RWPE2 (cell line): ENCODE data around the gene DUSP2.

ENCODE experiments used
- ATAC-seq: fragments of 200-7000 bp; cut with Tn5 transposase; 3 replicates; pipeline ENCODE4 v1.9.1; 2021; ENCODE audit warnings: low read depth
- DNase-seq: peaks from one replicate; pipeline ENCODE4 v3.0.0-alpha.2; 2020; ENCODE audit warnings: low spot score
- H3K27ac ChIP-seq: fragments of 450-650 bp; 2 replicates; pipeline ENCODE4 v1.5.1; 2017; ENCODE audit warnings: mild to moderate bottlenecking; ENCODE audit not compliant: poor library complexity, severe bottlenecking
- H3K27me3 ChIP-seq: fragments of 250-450 bp; sonication (Bioruptor Pico); 2 replicates; pipeline ENCODE4 v1.5.1; 2021; ENCODE audit warnings: mild to moderate bottlenecking, moderate library complexity; ENCODE audit not compliant: insufficient read depth, poor library complexity, severe bottlenecking
- H3K36me3 ChIP-seq: fragments of 250-450 bp; sonication (Bioruptor Pico); 2 replicates; pipeline ENCODE4 v1.5.1; 2020; ENCODE audit warnings: low read depth, mild to moderate bottlenecking, moderate library complexity
- H3K4me1 ChIP-seq: fragments of 250-450 bp; sonication (Bioruptor Pico); 2 replicates; pipeline ENCODE4 v1.5.1; 2021; ENCODE audit warnings: mild to moderate bottlenecking, moderate library complexity; ENCODE audit not compliant: insufficient read depth, poor library complexity, severe bottlenecking
- H3K4me3 ChIP-seq: fragments of 250-450 bp; sonication (Bioruptor Pico); 2 replicates; pipeline ENCODE4 v1.5.1; 2021; ENCODE audit warnings: mild to moderate bottlenecking, moderate library complexity; ENCODE audit not compliant: severe bottlenecking
- H3K9me3 ChIP-seq: fragments of 250-450 bp; sonication (Bioruptor Pico); 2 replicates; pipeline ENCODE4 v1.5.1; 2021; ENCODE audit warnings: mild to moderate bottlenecking, moderate library complexity; ENCODE audit not compliant: severe bottlenecking
- CTCF ChIP-seq: fragments of 450-650 bp; IDR thresholded peaks from one replicate; pipeline ENCODE4 v1.5.1; 2017; ENCODE audit warnings: mild to moderate bottlenecking, moderate library complexity; ENCODE audit not compliant: poor library complexity, severe bottlenecking

The DUSP2 gene

GRCh38 chr2:96105994-96106715 lies 39.1 kb downstream of the DUSP2 start:
- H3K27me3 ChIP-seq = no peaks in the 10 kb centered on the region
- no peak overlapping the region for H3K27ac ChIP-seq
- H3K36me3 ChIP-seq = no peaks in the 10 kb centered on the region
- no peaks in the 10 kb centered on the region for H3K4me1 ChIP-seq
- DNase-seq (no peak), ATAC-seq (no peak)
- no peak for TF ChIP-seq CTCF
- peaks cover 2% of the 10 kb centered on the region for H3K9me3 ChIP-seq
- H3K4me3 ChIP-seq = no peak overlapping the region

GRCh38 chr2:96105152-96105915 lies 39.9 kb downstream of the DUSP2 start:
- no peaks in the 10 kb centered on the region for H3K36me3 ChIP-seq
- H3K4me3 ChIP-seq = no peak overlapping the region
- H3K27me3 ChIP-seq = no peaks in the 10 kb centered on the region
- ATAC-seq (no peak), DNase-seq (no peak)
- peaks cover 2% of the 10 kb centered on the region for H3K9me3 ChIP-seq
- no peak for TF ChIP-seq CTCF
- H3K4me1 ChIP-seq = peaks cover 2% of the 10 kb centered on the region
- H3K27ac ChIP-seq = no peak overlapping the region

DNA sequence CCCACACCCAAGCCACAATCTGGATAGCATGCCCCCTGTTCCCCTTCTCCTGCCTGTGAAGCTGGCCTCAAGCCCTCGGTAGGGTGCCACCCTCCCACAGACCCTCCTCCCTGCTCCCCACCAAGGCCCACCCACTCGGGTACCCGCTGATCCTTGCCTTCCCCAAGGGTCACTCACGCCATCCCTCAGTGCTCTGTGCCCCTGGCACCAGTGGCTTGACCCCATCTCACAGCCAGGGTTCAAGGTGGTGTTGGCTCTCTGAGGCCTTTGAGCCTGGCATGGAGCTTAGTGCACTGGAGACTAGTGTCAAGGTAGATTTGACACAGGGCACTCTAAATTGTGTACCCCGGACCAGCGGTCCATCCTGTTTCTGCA lies 40.8 kb downstream of the DUSP2 start:
- TF ChIP-seq CTCF = no peak
- peaks cover 7% of the 10 kb centered on the region for H3K4me1 ChIP-seq
- no peaks in the 10 kb centered on the region for H3K27me3 ChIP-seq
- no peak overlapping the region for H3K27ac ChIP-seq
- peaks cover 2% of the 10 kb centered on the region for H3K9me3 ChIP-seq
- DNase-seq = no peak
- H3K4me3 ChIP-seq = no peak overlapping the region
- H3K36me3 ChIP-seq = no peaks in the 10 kb centered on the region
- no peak for ATAC-seq

- peaks cover 2% of the 10 kb centered on the region for H3K9me3 ChIP-seq
- peaks cover 7% of the 10 kb centered on the region for H3K4me1 ChIP-seq
- no peak for TF ChIP-seq CTCF
- no peak overlapping the region for H3K4me3 ChIP-seq
- no peaks in the 10 kb centered on the region for H3K27me3 ChIP-seq
- H3K36me3 ChIP-seq = no peaks in the 10 kb centered on the region
- DNase-seq (peak; percentile 23), ATAC-seq (no peak)
- no peak overlapping the region for H3K27ac ChIP-seq
These were observed 41.3 kb downstream of the DUSP2 start for GRCh38 chr2:96103761-96104486.
